Putamen (tissue), 1 donor: ENCODE measurements around the gene SLC6A6.
"Not testable (repeated sequence)": the region's sequence is repeated elsewhere in the genome, so short reads cannot be mapped to it uniquely, and the experiment has no call there.

Experiments
- DNase-seq: peaks from one replicate; pipeline ENCODE4 v3.0.0-alpha.2; 2016; ENCODE audit warnings: low spot score

Gene SLC6A6

GRCh38 chr3:14398797-14399106 is 3.7 kb upstream of the SLC6A6 start:
- no peak for DNase-seq

GRCh38 chr3:14401692-14402303 is 608 bp upstream of the SLC6A6 start:
- no peak for DNase-seq

- peak; percentile 28 for DNase-seq
Measured at GRCh38 chr3:14403619-14404155, 1.3 kb downstream of the SLC6A6 start.

GRCh38 chr3:14404186-14404585 is 1.8 kb downstream of the SLC6A6 start:
- DNase-seq = no peak

- no peak for DNase-seq
Measured at GRCh38 chr3:14404631-14405359, 2.4 kb downstream of the SLC6A6 start.

GRCh38 chr3:14405360-14406238 is 3.2 kb downstream of the SLC6A6 start:
- no peak for DNase-seq

GRCh38 chr3:14406336-14406735 is 3.9 kb downstream of the SLC6A6 start:
- no peak for DNase-seq

- DNase-seq = no peak
Measured at GRCh38 chr3:14406766-14407165, 4.4 kb downstream of the SLC6A6 start.

- DNase-seq = no peak
Measured at GRCh38 chr3:14407203-14407602, 4.8 kb downstream of the SLC6A6 start.

GRCh38 chr3:14409779-14410063 is 7.3 kb downstream of the SLC6A6 start:
- DNase-seq = not testable (repeated sequence)

- no peak for DNase-seq
Measured at GRCh38 chr3:14410106-14410502, 7.7 kb downstream of the SLC6A6 start.

GRCh38 chr3:14410503-14411165 is 8.2 kb downstream of the SLC6A6 start:
- no peak for DNase-seq

- no peak for DNase-seq
Measured at GRCh38 chr3:14411166-14411526, 8.7 kb downstream of the SLC6A6 start.

- no peak for DNase-seq
Measured at GRCh38 chr3:14411988-14412387, 9.6 kb downstream of the SLC6A6 start.

- DNase-seq = no peak
Measured at GRCh38 chr3:14412831-14413380, 10.5 kb downstream of the SLC6A6 start.

GRCh38 chr3:14413381-14414071 is 11.1 kb downstream of the SLC6A6 start:
- no peak for DNase-seq

- DNase-seq = no peak
Measured at GRCh38 chr3:14414846-14415464, 12.5 kb downstream of the SLC6A6 start.

GRCh38 chr3:14415501-14415900 is 13.1 kb downstream of the SLC6A6 start:
- DNase-seq = no peak

- no peak for DNase-seq
Measured at GRCh38 chr3:14416453-14416852, 14.0 kb downstream of the SLC6A6 start.

GRCh38 chr3:14418296-14419250 is 16.2 kb downstream of the SLC6A6 start:
- DNase-seq = no peak
